Calu3 (cell line): ENCODE measurements around the gene PPM1D. TPM values are rescaled to one million over a fixed set of nuclear protein-coding genes. Genes with fewer than 3 reads are reported as not detected.
"Not testable (repeated sequence)": the region's sequence is repeated elsewhere in the genome, so short reads cannot be mapped to it uniquely, and the experiment has no call there.

Experiments
- BruUV-seq: library from RNA; stranded (reverse); fragments of 400-500 nt; replicated peaks from 2 replicates; lab custom pipeline; 2021; lab: Mats Ljungman, UMichigan
- CTCF ChIA-PET: fragments of 300-600 bp; sonication (Branson Sonifier 250); formaldehyde crosslinking; loops from one replicate; lab custom pipeline; 2022; ENCODE audit warnings: antibody characterized with exemption; lab: Charles Lee
- DNase-seq: peaks from one replicate; pipeline ENCODE4 v3.0.0; 2022
- H3K27ac Mint-ChIP-seq: one replicate; pipeline ENCODE4 v1.8.0; 2022; ENCODE audit warnings: mixed read lengths; ENCODE audit not compliant: unreplicated experiment
- H3K27me3 Mint-ChIP-seq: one replicate; pipeline ENCODE4 v1.8.0; 2022; ENCODE audit warnings: mixed read lengths; ENCODE audit not compliant: unreplicated experiment
- H3K36me3 Mint-ChIP-seq: one replicate; pipeline ENCODE4 v1.8.0; 2022; ENCODE audit warnings: mild to moderate bottlenecking, moderate library complexity, mixed read lengths; ENCODE audit not compliant: insufficient read depth, unreplicated experiment
- H3K4me1 Mint-ChIP-seq: one replicate; pipeline ENCODE4 v1.8.0; 2022; ENCODE audit warnings: mild to moderate bottlenecking, low read depth, mixed read lengths; ENCODE audit not compliant: unreplicated experiment
- H3K4me3 Mint-ChIP-seq: one replicate; pipeline ENCODE4 v1.8.0; 2022; ENCODE audit warnings: mild to moderate bottlenecking, low read depth, moderate library complexity, mixed read lengths; ENCODE audit not compliant: unreplicated experiment
- H3K9me3 Mint-ChIP-seq: one replicate; pipeline ENCODE4 v1.8.0; 2022; ENCODE audit warnings: low read depth, mixed read lengths; ENCODE audit not compliant: unreplicated experiment
- intact Hi-C: fragments of 100-400 bp; cut with micrococcal nuclease; formaldehyde crosslinking; loops from one replicate; pipeline ENCODE4 v1.10.0; 2022; ENCODE audit not compliant: unreplicated experiment
- total RNA-seq: library from RNA; stranded (reverse); gene quantifications from 2 replicates; pipeline ENCODE4 v1.2.3, GENCODE V29; 2022
- TF ChIP-seq, protein P1 (sequence below): fragments of 200-600 bp; IDR thresholded peaks from one replicate; pipeline ENCODE4 v1.8.0; 2022; ENCODE audit warnings: antibody characterized with exemption; ENCODE audit not compliant: unreplicated experiment

The PPM1D gene
- total RNA-seq, 1 experiment from 2014 or later: 7.6 TPM

- Mint-ChIP-seq H3K4me3 (no peak overlapping the region), H3K27ac (no peak overlapping the region)
- CTCF ChIA-PET: interaction anchor here (1.1 to 1.2 kb wide), 3 partner anchors 8 to 16 kb away, joined by 5 to 7 read pairs (median 6); partner anchors contain the start of gene PPM1D
Measured at GRCh38 chr17:60585887-60586286, 14.1 kb upstream of the PPM1D start.

GRCh38 chr17:60586288-60586974, 13.6 kb upstream of the PPM1D start:
- Mint-ChIP-seq H3K27me3 (no peaks in the 10 kb centered on the region), H3K4me3 (no peak overlapping the region), H3K4me1 (peaks cover 9% of the 10 kb centered on the region), H3K36me3 (no peaks in the 10 kb centered on the region), H3K9me3 (no peaks in the 10 kb centered on the region), H3K27ac (no peak overlapping the region)
- intact Hi-C loops: no loop called here
- CTCF ChIA-PET: interaction anchor here (1.1 to 1.2 kb wide), 3 partner anchors 9 to 17 kb away, joined by 5 to 7 read pairs (median 6); partner anchors contain the start of gene PPM1D
- no peak for DNase-seq
- TF ChIP-seq, protein P1, sequence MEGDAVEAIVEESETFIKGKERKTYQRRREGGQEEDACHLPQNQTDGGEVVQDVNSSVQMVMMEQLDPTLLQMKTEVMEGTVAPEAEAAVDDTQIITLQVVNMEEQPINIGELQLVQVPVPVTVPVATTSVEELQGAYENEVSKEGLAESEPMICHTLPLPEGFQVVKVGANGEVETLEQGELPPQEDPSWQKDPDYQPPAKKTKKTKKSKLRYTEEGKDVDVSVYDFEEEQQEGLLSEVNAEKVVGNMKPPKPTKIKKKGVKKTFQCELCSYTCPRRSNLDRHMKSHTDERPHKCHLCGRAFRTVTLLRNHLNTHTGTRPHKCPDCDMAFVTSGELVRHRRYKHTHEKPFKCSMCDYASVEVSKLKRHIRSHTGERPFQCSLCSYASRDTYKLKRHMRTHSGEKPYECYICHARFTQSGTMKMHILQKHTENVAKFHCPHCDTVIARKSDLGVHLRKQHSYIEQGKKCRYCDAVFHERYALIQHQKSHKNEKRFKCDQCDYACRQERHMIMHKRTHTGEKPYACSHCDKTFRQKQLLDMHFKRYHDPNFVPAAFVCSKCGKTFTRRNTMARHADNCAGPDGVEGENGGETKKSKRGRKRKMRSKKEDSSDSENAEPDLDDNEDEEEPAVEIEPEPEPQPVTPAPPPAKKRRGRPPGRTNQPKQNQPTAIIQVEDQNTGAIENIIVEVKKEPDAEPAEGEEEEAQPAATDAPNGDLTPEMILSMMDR: peak; percentile 27
- BruUV-seq: no TSS peak

More at GRCh38 chr17:60585887-60586286, 14.1 kb upstream of the PPM1D start:
- no TSS peak for BruUV-seq
- no peaks in the 10 kb centered on the region for H3K27me3 Mint-ChIP-seq
- H3K4me1 Mint-ChIP-seq: peaks cover 9% of the 10 kb centered on the region
- DNase-seq: no peak
- H3K9me3 Mint-ChIP-seq: no peaks in the 10 kb centered on the region
- intact Hi-C loops: no loop called here
- no peaks in the 10 kb centered on the region for H3K36me3 Mint-ChIP-seq
- TF ChIP-seq, protein P1: no peak

DNA sequence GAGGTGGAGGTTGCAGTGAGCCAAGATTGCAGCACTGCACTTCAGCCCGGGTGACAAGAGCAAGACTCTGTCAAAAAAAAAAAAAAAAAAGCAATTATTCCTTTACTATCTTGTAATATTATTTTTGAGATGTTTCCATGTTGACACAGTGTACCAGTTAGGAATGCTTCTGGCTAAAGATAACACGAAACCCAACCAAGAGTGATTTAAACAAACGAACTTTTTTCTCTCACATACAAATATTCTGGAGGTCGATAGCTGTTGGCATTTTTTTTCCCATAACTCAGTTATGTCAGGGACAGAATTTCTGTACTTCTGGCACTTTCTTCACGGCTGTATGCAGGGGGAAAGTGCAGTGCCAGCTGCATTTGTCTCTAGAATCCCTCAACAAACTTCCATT, 9.9 kb upstream of the PPM1D start:
- intact Hi-C loops: no loop called here
- TF ChIP-seq, protein P1: no peak
- no peaks in the 10 kb centered on the region for H3K36me3 Mint-ChIP-seq
- H3K4me1 Mint-ChIP-seq: peaks cover 9% of the 10 kb centered on the region
- no peak overlapping the region for H3K27ac Mint-ChIP-seq
- CTCF ChIA-PET: no interaction called here
- no peak for DNase-seq
- BruUV-seq: no TSS peak
- no peaks in the 10 kb centered on the region for H3K9me3 Mint-ChIP-seq
- no peaks in the 10 kb centered on the region for H3K27me3 Mint-ChIP-seq
- no peak overlapping the region for H3K4me3 Mint-ChIP-seq

DNA sequence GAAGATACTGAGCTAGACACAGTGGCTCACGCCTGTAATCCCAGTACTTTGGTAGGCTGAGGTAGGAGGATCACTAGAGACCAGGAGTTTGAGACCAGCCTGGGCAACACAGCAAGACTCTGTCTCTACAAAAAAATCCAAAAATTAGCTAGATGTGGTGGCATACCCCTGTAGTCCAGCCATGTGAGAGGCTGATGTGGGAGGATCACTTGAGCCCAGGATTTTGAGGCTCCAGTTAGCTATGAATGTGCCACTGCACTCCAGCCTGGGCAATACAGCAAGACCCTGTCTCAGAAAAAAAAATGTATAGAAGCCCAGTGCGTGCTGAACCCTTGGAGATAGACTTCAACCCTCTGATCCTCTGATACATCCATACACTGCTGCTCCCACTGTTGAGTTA, 7.2 kb upstream of the PPM1D start:
- CTCF ChIA-PET: interaction anchor here (0.6 kb wide), 1 partner anchor 38 kb away, joined by 4 read pairs; no protein-coding TSS in a partner anchor
- H3K36me3 Mint-ChIP-seq: no peaks in the 10 kb centered on the region
- H3K27me3 Mint-ChIP-seq: no peaks in the 10 kb centered on the region
- TF ChIP-seq, protein P1: no peak
- H3K4me3 Mint-ChIP-seq: no peak overlapping the region
- H3K27ac Mint-ChIP-seq: no peak overlapping the region
- intact Hi-C loops: no loop called here
- BruUV-seq: no TSS peak
- peaks cover 2% of the 10 kb centered on the region for H3K4me1 Mint-ChIP-seq
- H3K9me3 Mint-ChIP-seq: no peaks in the 10 kb centered on the region
- no peak for DNase-seq

DNA sequence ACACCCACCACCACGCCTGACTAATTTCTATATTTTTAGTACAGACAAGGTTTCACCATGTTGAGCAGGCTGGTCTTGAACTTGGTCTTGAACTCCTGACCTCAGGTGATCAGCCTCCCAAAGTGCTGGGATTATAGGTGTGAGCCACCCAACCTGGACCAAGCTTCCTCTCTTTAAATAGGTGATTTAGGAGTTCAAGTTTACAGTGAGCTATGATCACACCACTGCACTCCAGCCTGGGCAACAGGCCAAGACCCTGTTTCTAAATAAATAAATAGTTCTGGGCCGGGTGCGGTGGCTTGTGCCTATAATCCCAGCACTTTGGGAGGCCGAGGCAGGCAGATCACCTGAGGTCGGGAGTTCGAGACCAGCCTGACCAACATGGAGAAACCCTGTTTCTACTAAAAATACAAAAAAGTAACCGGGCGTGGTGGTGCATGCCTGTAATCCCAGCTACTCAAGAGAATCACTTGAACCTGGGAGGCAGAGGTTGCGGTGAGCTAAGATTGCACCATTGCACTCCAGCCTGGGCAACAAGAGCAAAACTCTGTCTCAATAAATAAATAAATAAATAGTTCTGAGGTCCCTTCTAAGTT, 6.5 kb upstream of the PPM1D start:
- CTCF ChIA-PET: interaction anchor here (0.6 to 1.2 kb wide), 2 partner anchors 362 to 1249 kb away, joined by 3 to 5 read pairs; no protein-coding TSS in a partner anchor
- intact Hi-C loops, H3K4me3 Mint-ChIP-seq, H3K27me3 Mint-ChIP-seq, H3K4me1 Mint-ChIP-seq, BruUV-seq, H3K27ac Mint-ChIP-seq, H3K36me3 Mint-ChIP-seq, H3K9me3 Mint-ChIP-seq, DNase-seq: not testable (repeated sequence)

GRCh38 chr17:60594170-60594569, 5.8 kb upstream of the PPM1D start:
- H3K36me3 Mint-ChIP-seq, intact Hi-C loops, BruUV-seq, H3K4me3 Mint-ChIP-seq, H3K9me3 Mint-ChIP-seq, DNase-seq, H3K27ac Mint-ChIP-seq, H3K27me3 Mint-ChIP-seq: not testable (repeated sequence)
- CTCF ChIA-PET: interaction anchor here (0.6 to 1.2 kb wide), 2 partner anchors 363 to 1249 kb away, joined by 3 to 5 read pairs; no protein-coding TSS in a partner anchor
- H3K4me1 Mint-ChIP-seq: peaks cover 11% of the 10 kb centered on the region
